Neural cell (in vitro differentiated cells): ENCODE data around the gene MANEAL. TPM values are rescaled to one million over a fixed set of nuclear protein-coding genes. Genes with fewer than 3 reads are reported as not detected.

ENCODE experiments used
- H2AFZ ChIP-seq: fragments of 200-600, 300-800 bp; sonication (generic), shearing (Covaris generic); 2 replicates; pipeline ENCODE4 v1.6.0; 2014; ENCODE audit warnings: low read depth, mild to moderate bottlenecking, antibody characterized with exemption, low read length, moderate library complexity
- H3F3A ChIP-seq: fragments of 200-600 bp; shearing (Covaris generic); 2 replicates; pipeline ENCODE4 v1.6.1; 2016; ENCODE audit warnings: mild to moderate bottlenecking, moderate library complexity, mixed read lengths, antibody characterized with exemption, low read length; ENCODE audit not compliant: insufficient read depth, poor library complexity, severe bottlenecking
- H3K27ac ChIP-seq: fragments of 200-600, 300-800 bp; sonication (generic), shearing (Covaris generic); 2 replicates; pipeline ENCODE4 v1.5.1; 2014; ENCODE audit warnings: mild to moderate bottlenecking, low read length, moderate library complexity
- H3K27me3 ChIP-seq: fragments of 300-800, 200-600 bp; sonication (generic), shearing (Covaris generic); 2 replicates; pipeline ENCODE4 v1.6.0; 2014; ENCODE audit warnings: mild to moderate bottlenecking, low read depth, low read length, moderate library complexity; ENCODE audit not compliant: insufficient read depth
- H3K36me3 ChIP-seq: fragments of 300-800, 200-600 bp; sonication (generic), shearing (Covaris generic); 2 replicates; pipeline ENCODE4 v1.5.1; 2014; ENCODE audit warnings: mild to moderate bottlenecking, antibody characterized with exemption, low read length, moderate library complexity; ENCODE audit not compliant: insufficient read depth
- H3K4me2 ChIP-seq: fragments of 300-800, 200-600 bp; sonication (generic), shearing (Covaris generic); 2 replicates; pipeline ENCODE4 v1.6.0; 2014; ENCODE audit warnings: mild to moderate bottlenecking, low read length
- H3K4me3 ChIP-seq: fragments of 300-800, 200-600 bp; sonication (generic), shearing (Covaris generic); 2 replicates; pipeline ENCODE4 v1.5.1; 2014; ENCODE audit warnings: mild to moderate bottlenecking, low read length, moderate library complexity
- H3K79me2 ChIP-seq: fragments of 200-600 bp; shearing (Covaris generic); replicated peaks from 2 replicates; pipeline ENCODE4 v1.6.0; 2014; ENCODE audit warnings: mild to moderate bottlenecking, low read length, moderate library complexity; ENCODE audit not compliant: insufficient read depth
- H3K9ac ChIP-seq: fragments of 300-800, 200-600 bp; sonication (generic), shearing (Covaris generic); 2 replicates; pipeline ENCODE4 v1.6.1; 2016; ENCODE audit warnings: mild to moderate bottlenecking, low read length, mixed read lengths
- H3K9me2 ChIP-seq: fragments of 200-600 bp; shearing (Covaris generic); 2 replicates; pipeline ENCODE4 v1.6.1; 2016; ENCODE audit warnings: mild to moderate bottlenecking, low read length, mixed read lengths; ENCODE audit not compliant: insufficient read depth
- H3K9me3 ChIP-seq: fragments of 200-600, 300-800 bp; sonication (generic), shearing (Covaris generic); 2 replicates; pipeline ENCODE4 v1.6.1; 2016; ENCODE audit warnings: mild to moderate bottlenecking, mixed run types, low read length, moderate library complexity, mixed read lengths
- H4K20me1 ChIP-seq: fragments of 200-600 bp; shearing (Covaris generic); 2 replicates; pipeline ENCODE4 v1.6.1; 2016; ENCODE audit warnings: mild to moderate bottlenecking, mixed run types; ENCODE audit not compliant: insufficient read depth
- EP300 ChIP-seq: fragments of 450-650 bp; conservative IDR thresholded peaks from 2 replicates; pipeline ENCODE4 v1.6.1; 2014; ENCODE audit warnings: antibody characterized with exemption, mild to moderate bottlenecking, moderate library complexity; ENCODE audit not compliant: poor library complexity, severe bottlenecking
- EZH2 ChIP-seq: fragments of 200-600, 300-800 bp; shearing (Covaris generic), sonication (generic); IDR thresholded peaks from 2 replicates; pipeline ENCODE4 v1.6.1; 2014; ENCODE audit warnings: antibody characterized with exemption, low read length, borderline replicate concordance, mild to moderate bottlenecking; ENCODE audit not compliant: insufficient read depth, poor library complexity, severe bottlenecking
- MXI1 ChIP-seq: fragments of 450-650 bp; conservative IDR thresholded peaks from 2 replicates; pipeline ENCODE4 v1.6.1; 2014; ENCODE audit warnings: antibody characterized with exemption, mild to moderate bottlenecking; ENCODE audit not compliant: poor library complexity, severe bottlenecking
- POLR2AphosphoS5 ChIP-seq: IDR thresholded peaks from 2 replicates; pipeline ENCODE4 v1.6.1; 2012
- RAD21 ChIP-seq: fragments of 450-650 bp; conservative IDR thresholded peaks from 2 replicates; pipeline ENCODE4 v1.6.1; 2014; ENCODE audit warnings: antibody characterized with exemption, mild to moderate bottlenecking, moderate library complexity
- SMC3 ChIP-seq: fragments of 450-650 bp; conservative IDR thresholded peaks from 2 replicates; pipeline ENCODE4 v1.6.1; 2014; ENCODE audit warnings: antibody characterized with exemption, mild to moderate bottlenecking, moderate library complexity; ENCODE audit not compliant: poor library complexity
- TAF1 ChIP-seq: IDR thresholded peaks from 2 replicates; pipeline ENCODE4 v1.6.1; 2012; ENCODE audit warnings: low read depth
- polyA plus RNA-seq: library from polyadenylated mRNA; depleted of rRNA; stranded (reverse); fragments of >200 nt; gene quantifications from 2 replicates; pipeline ENCODE4 v1.2.3, GENCODE V29; 2014
- TF ChIP-seq, protein P1 (sequence below): fragments of 450-650 bp; IDR thresholded peaks from 2 replicates; pipeline ENCODE4 v1.5.1; 2014; ENCODE audit warnings: antibody characterized with exemption, mild to moderate bottlenecking, moderate library complexity; ENCODE audit not compliant: poor library complexity, severe bottlenecking
- TF ChIP-seq, protein P2 (sequence below): IDR thresholded peaks from 2 replicates; pipeline ENCODE4 v1.6.1; 2012; ENCODE audit warnings: borderline replicate concordance

The MANEAL gene
- polyA plus RNA-seq, 1 donor from 2014 or later, result 37.0 TPM

DNA sequence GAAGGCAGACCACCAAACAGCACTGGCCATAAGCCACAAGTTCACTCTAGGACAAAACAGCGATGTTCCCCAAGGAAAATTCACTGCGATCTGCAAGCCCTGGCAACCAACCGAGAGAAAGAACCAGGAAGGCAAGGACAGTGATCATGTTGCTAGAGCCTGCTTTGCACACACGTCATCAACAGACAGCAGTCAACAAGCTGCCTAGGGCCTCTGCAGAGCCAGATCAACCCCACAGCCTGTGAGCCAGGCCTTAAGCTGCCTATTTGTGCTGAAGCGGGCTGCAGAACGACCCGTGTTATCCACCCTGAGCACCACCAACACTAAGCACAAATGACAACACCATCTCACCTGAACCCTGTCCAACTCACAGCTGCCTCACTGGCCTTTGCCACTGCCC lies 20.6 kb downstream of the MANEAL start:
- H3K9me2 ChIP-seq, result no peaks in the 10 kb centered on the region
- no peak overlapping the region for H3K4me3 ChIP-seq
- no peaks in the 10 kb centered on the region for H3K9me3 ChIP-seq
- H2AFZ ChIP-seq, result no peak overlapping the region
- no peaks in the 10 kb centered on the region for H4K20me1 ChIP-seq
- H3K9ac ChIP-seq, result no peak overlapping the region
- no peaks in the 10 kb centered on the region for H3K36me3 ChIP-seq
- no peaks in the 10 kb centered on the region for H3F3A ChIP-seq
- H3K27ac ChIP-seq, result no peak overlapping the region
- no peaks in the 10 kb centered on the region for H3K27me3 ChIP-seq
- H3K79me2 ChIP-seq, result peaks cover 6% of the 10 kb centered on the region
- H3K4me2 ChIP-seq, result no peak overlapping the region
- no peak for TF ChIP-seq EZH2
- TF ChIP-seq, protein P1, sequence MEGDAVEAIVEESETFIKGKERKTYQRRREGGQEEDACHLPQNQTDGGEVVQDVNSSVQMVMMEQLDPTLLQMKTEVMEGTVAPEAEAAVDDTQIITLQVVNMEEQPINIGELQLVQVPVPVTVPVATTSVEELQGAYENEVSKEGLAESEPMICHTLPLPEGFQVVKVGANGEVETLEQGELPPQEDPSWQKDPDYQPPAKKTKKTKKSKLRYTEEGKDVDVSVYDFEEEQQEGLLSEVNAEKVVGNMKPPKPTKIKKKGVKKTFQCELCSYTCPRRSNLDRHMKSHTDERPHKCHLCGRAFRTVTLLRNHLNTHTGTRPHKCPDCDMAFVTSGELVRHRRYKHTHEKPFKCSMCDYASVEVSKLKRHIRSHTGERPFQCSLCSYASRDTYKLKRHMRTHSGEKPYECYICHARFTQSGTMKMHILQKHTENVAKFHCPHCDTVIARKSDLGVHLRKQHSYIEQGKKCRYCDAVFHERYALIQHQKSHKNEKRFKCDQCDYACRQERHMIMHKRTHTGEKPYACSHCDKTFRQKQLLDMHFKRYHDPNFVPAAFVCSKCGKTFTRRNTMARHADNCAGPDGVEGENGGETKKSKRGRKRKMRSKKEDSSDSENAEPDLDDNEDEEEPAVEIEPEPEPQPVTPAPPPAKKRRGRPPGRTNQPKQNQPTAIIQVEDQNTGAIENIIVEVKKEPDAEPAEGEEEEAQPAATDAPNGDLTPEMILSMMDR, result no peak
- TF ChIP-seq SMC3, result no peak
- TF ChIP-seq RAD21, result no peak
- TF ChIP-seq, protein P2, sequence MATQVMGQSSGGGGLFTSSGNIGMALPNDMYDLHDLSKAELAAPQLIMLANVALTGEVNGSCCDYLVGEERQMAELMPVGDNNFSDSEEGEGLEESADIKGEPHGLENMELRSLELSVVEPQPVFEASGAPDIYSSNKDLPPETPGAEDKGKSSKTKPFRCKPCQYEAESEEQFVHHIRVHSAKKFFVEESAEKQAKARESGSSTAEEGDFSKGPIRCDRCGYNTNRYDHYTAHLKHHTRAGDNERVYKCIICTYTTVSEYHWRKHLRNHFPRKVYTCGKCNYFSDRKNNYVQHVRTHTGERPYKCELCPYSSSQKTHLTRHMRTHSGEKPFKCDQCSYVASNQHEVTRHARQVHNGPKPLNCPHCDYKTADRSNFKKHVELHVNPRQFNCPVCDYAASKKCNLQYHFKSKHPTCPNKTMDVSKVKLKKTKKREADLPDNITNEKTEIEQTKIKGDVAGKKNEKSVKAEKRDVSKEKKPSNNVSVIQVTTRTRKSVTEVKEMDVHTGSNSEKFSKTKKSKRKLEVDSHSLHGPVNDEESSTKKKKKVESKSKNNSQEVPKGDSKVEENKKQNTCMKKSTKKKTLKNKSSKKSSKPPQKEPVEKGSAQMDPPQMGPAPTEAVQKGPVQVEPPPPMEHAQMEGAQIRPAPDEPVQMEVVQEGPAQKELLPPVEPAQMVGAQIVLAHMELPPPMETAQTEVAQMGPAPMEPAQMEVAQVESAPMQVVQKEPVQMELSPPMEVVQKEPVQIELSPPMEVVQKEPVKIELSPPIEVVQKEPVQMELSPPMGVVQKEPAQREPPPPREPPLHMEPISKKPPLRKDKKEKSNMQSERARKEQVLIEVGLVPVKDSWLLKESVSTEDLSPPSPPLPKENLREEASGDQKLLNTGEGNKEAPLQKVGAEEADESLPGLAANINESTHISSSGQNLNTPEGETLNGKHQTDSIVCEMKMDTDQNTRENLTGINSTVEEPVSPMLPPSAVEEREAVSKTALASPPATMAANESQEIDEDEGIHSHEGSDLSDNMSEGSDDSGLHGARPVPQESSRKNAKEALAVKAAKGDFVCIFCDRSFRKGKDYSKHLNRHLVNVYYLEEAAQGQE, result no peak
- TF ChIP-seq EP300, result no peak
- no peak for TF ChIP-seq POLR2AphosphoS5

DNA sequence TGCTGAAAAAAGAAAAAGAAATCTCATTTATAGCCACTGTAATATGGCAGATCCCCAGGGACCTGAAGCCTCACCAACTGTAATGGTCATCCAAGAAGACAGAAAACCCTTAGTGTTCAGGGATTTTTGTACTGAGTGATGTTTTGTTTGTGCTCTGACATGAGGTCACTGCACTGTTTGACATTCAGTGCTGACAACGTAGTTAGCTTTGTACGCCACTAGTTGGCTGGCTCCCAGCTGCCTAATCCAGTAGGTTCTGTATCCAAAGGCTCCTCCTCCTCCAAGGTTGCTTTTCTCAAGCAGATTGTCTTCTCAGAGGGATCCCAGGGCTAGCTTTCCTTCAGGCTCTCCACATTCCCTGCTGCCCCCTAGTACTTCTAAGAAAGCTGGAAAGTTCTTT lies 23.8 kb downstream of the MANEAL start:
- no peaks in the 10 kb centered on the region for H3K9me2 ChIP-seq
- no peak overlapping the region for H3K27ac ChIP-seq
- H3K4me2 ChIP-seq, result no peak overlapping the region
- H3K36me3 ChIP-seq, result peaks cover 12% of the 10 kb centered on the region
- no peaks in the 10 kb centered on the region for H3K9me3 ChIP-seq
- no peak for TF ChIP-seq SMC3
- TF ChIP-seq MXI1, result no peak
- TF ChIP-seq TAF1, result no peak
- no peak for TF ChIP-seq EZH2
- no peak for TF ChIP-seq EP300
- no peak for TF ChIP-seq RAD21
- TF ChIP-seq, protein P1, result no peak
- TF ChIP-seq, protein P2, result no peak
- TF ChIP-seq POLR2AphosphoS5, result no peak
- no peaks in the 10 kb centered on the region for H3K79me2 ChIP-seq
- H4K20me1 ChIP-seq, result no peaks in the 10 kb centered on the region
- H2AFZ ChIP-seq, result no peak overlapping the region
- no peaks in the 10 kb centered on the region for H3F3A ChIP-seq
- H3K4me3 ChIP-seq, result no peak overlapping the region
- H3K9ac ChIP-seq, result no peak overlapping the region
- H3K27me3 ChIP-seq, result no peaks in the 10 kb centered on the region
